Spleen (tissue), 11 donors: ENCODE measurements around the gene PPP3CA. TPM values are rescaled to one million over a fixed set of nuclear protein-coding genes. Genes with fewer than 3 reads are reported as not detected.

Source experiments
- DNase-seq: peaks from one replicate; pipeline ENCODE4 v3.0.0-alpha.2; 2020
- H3K27ac ChIP-seq, 8 donors: fragments of 200-600 bp; sonication (generic) in 7 of 8; 1 replicate in 4 of 8; 2 replicates in 4 of 8; pipeline versions ENCODE4 v1.5.0 to v1.8.0; 2016 to 2021; ENCODE audit warnings: inconsistent platforms in 4 of 8, mild to moderate bottlenecking in 4 of 8, moderate library complexity in 1 of 8
- H3K27me3 ChIP-seq, 7 donors: fragments of 200-600 bp; sonication (generic) in 6 of 7; replicated peaks in 1 of 7; 1 replicate in 4 of 7; 2 replicates in 3 of 7; pipeline versions ENCODE4 v1.5.0 to v1.8.0; 2016 to 2021; ENCODE audit warnings: inconsistent platforms in 3 of 7, mild to moderate bottlenecking in 1 of 7
- H3K36me3 ChIP-seq, 6 donors: fragments of 200-600 bp; sonication (generic) in 5 of 6; 1 replicate in 4 of 6; 2 replicates in 2 of 6; pipeline versions ENCODE4 v1.5.0 to v1.8.0; 2016 to 2021; ENCODE audit warnings: inconsistent platforms in 2 of 6
- H3K4me1 ChIP-seq, 6 donors: fragments of 200-600 bp; sonication (generic) in 5 of 6; 1 replicate in 3 of 6; 2 replicates in 3 of 6; pipeline versions ENCODE4 v1.5.0 to v1.8.0; 2016 to 2021; ENCODE audit warnings: inconsistent platforms in 3 of 6
- H3K4me3 ChIP-seq, 8 donors: fragments of 200-600 bp; sonication (generic) in 7 of 8; 1 replicate in 4 of 8; 2 replicates in 4 of 8; pipeline versions ENCODE4 v1.5.0 to v1.8.0; 2016 to 2021; ENCODE audit warnings: inconsistent platforms in 4 of 8, mild to moderate bottlenecking in 4 of 8, moderate library complexity in 2 of 8
- H3K9me3 ChIP-seq, 8 donors: fragments of 200-600 bp; sonication (generic) in 7 of 8; 1 replicate in 4 of 8; 2 replicates in 4 of 8; pipeline versions ENCODE4 v1.5.0 to v1.8.0; 2016 to 2021; ENCODE audit warnings: inconsistent platforms in 4 of 8
- POLR2A ChIP-seq, 3 donors: fragments of 450-650 bp; IDR thresholded peaks; one replicate each; pipeline ENCODE4 v1.5.1; 2017; ENCODE audit warnings: antibody characterized with exemption in 3 of 3, mild to moderate bottlenecking in 1 of 3
- POLR2AphosphoS5 ChIP-seq, 3 donors: sonication (generic); formaldehyde crosslinking; IDR thresholded peaks; one replicate each; pipeline ENCODE4 v1.5.1; 2017; ENCODE audit warnings: antibody characterized with exemption in 3 of 3
- WGBS, 5 donors: extraction: QIAGEN DNeasy Blood & Tissue Kit in 3 of 5; methylation state at CpG; one replicate each; pipeline versions ENCODE4 v1.1.5 to v1.1.7; 2013 to 2018; 5-methylcytosine and 5-hydroxymethylcytosine counted together
- intact Hi-C: fragments of 100-400 bp; cut with DNase I; formaldehyde crosslinking; loops from one replicate; pipeline ENCODE4 v1.15.0; 2023; ENCODE audit warnings: low total_unique reads
- polyA plus RNA-seq, 3 donors: library from polyadenylated mRNA; stranded (reverse); fragments of 200-250 nt; gene quantifications; one replicate each; pipeline ENCODE4 v1.2.1, GENCODE V29; 2013
- total RNA-seq, 7 donors: library from RNA; depleted of rRNA in 3 of 7; stranded (reverse); fragments of >200 nt in 3 of 7; fragmentation: NEBNext Ultra II Directional in 4 of 7; extraction: Animal tissue kit (Norgen Biotek cat#: 25700) in 4 of 7; gene quantifications; one replicate each; pipeline versions ENCODE4 v1.1.0 to v1.2.1, GENCODE V29; 2016 to 2021
- TF ChIP-seq, protein P1 (sequence below), 11 experiments: fragments of 200-600 bp in 7 of 11; fragments of 450-650 bp in 4 of 11; sonication (generic) in 4 of 11; IDR thresholded peaks in 8 of 11; conservative IDR thresholded peaks in 3 of 11; 1 replicate in 7 of 11; 2 replicates in 4 of 11; pipeline versions ENCODE4 v1.4.0 to v1.8.0; 2016 to 2021; ENCODE audit warnings: antibody characterized with exemption in 11 of 11, inconsistent platforms in 4 of 11, mild to moderate bottlenecking in 1 of 11
- donor health status: healthy with polysubstance abuse.
- donor health status: DM: no; HTN: no; CAD: no; lungs with moderate emphysema.
- donor health status: DM: no; HTN: no; CAD: no.
- donor health status: Bipolar disorder and iron deficiency.
- donor health status: healthy.
- donor health status: DM: no; HTN: no; CAD: no.
- donor health status: DM: yes; HTN: yes; CAD: no.

PPP3CA gene
- total and polyA plus RNA-seq, 10 donors, result 15.5 to 50.0 (median 39.6) TPM

DNA sequence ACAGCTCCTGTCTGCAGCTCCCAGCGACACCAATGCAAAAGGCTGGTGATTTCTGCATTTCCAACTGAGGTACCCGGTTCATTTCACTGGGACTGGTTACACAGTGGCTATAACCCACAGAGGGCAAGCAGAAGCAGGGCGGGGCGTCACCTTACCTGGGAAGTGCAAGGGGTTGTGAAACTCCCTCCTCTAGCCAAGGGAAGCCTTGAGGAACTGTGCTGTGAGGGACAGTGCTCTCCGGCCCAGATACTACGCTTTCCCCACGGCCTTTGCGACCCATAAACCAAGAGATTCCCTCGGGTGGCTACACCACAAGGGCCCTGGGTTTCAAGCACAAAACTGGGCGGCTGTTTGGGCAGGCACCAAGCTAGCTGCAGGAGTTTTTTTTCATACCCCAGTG lies 218.9 kb downstream of the PPP3CA start:
- WGBS, 5 donors, result 86 to 96% (median 91%) methylated on average over 5 to 10 of the region's 10 CpGs
- H3K4me3 ChIP-seq, result no peak overlapping the region
- no peak for DNase-seq
- H3K9me3 ChIP-seq, result peaks cover 0 to 8% (median under 1%) of the 10 kb centered on the region in 8 donors
- peaks cover 0 to 43% (median 20%) of the 10 kb centered on the region in 6 donors for H3K4me1 ChIP-seq
- no peaks in the 10 kb centered on the region for H3K27me3 ChIP-seq
- H3K27ac ChIP-seq, result no peak overlapping the region
- TF ChIP-seq POLR2A (IDR thresholded peaks at IDR 0.05), result no peak
- TF ChIP-seq, protein P1, sequence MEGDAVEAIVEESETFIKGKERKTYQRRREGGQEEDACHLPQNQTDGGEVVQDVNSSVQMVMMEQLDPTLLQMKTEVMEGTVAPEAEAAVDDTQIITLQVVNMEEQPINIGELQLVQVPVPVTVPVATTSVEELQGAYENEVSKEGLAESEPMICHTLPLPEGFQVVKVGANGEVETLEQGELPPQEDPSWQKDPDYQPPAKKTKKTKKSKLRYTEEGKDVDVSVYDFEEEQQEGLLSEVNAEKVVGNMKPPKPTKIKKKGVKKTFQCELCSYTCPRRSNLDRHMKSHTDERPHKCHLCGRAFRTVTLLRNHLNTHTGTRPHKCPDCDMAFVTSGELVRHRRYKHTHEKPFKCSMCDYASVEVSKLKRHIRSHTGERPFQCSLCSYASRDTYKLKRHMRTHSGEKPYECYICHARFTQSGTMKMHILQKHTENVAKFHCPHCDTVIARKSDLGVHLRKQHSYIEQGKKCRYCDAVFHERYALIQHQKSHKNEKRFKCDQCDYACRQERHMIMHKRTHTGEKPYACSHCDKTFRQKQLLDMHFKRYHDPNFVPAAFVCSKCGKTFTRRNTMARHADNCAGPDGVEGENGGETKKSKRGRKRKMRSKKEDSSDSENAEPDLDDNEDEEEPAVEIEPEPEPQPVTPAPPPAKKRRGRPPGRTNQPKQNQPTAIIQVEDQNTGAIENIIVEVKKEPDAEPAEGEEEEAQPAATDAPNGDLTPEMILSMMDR (IDR thresholded peaks at IDR 0.05 in 8 of 11, conservative IDR thresholded peaks at IDR 0.05 in 3 of 11), result no peak
- no peak for TF ChIP-seq POLR2AphosphoS5 (IDR thresholded peaks at IDR 0.05)
- intact Hi-C loops, result no loop called here
- no peaks in the 10 kb centered on the region for H3K36me3 ChIP-seq

DNA sequence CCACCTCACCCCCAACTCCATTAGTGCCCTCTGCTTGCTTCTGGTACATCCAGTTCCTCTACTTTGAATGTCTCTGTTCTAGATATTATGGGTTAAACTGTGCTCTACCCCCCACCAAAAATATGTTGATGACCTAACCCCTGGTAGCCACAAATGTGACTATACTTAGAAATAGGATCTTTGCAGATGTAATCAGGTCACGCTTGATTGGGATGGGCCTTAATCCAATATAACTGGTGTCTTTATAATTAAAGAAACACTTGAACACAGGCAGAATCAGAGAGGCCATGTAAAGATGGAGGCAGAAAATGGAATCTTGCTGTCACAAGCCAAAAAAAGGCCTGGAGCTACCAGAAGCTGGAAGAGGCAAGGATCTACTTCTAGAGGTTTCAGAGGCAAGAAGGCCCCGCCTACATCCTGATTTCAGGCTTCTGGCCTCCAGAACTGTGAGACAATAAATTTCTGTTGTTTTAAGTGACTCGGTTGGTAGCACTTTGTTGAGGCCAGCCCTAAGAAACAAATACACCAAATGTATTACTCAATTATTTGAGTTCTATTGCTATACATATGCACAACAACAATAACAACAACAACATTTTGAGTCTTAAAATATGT lies 220.0 kb downstream of the PPP3CA start:
- no peaks in the 10 kb centered on the region for H3K36me3 ChIP-seq
- no peaks in the 10 kb centered on the region for H3K27me3 ChIP-seq
- peak overlapping the region in 2 of 8 donors; percentile 27 to 31 for H3K27ac ChIP-seq
- H3K4me3 ChIP-seq, result no peak overlapping the region
- no peak for TF ChIP-seq POLR2A (IDR thresholded peaks at IDR 0.05)
- no peak for TF ChIP-seq POLR2AphosphoS5 (IDR thresholded peaks at IDR 0.05)
- TF ChIP-seq, protein P1 (IDR thresholded peaks at IDR 0.05 in 8 of 11, conservative IDR thresholded peaks at IDR 0.05 in 3 of 11), result no peak
- peaks cover 0 to 5% (median 0%) of the 10 kb centered on the region in 8 donors for H3K9me3 ChIP-seq
- intact Hi-C loops, result no loop called here
- no peak for DNase-seq
- H3K4me1 ChIP-seq, result peaks cover 0 to 43% (median 20%) of the 10 kb centered on the region in 6 donors
- 68 to 91% (median 79%) methylated on average over 3 of the region's 3 CpGs for WGBS, 5 donors

DNA sequence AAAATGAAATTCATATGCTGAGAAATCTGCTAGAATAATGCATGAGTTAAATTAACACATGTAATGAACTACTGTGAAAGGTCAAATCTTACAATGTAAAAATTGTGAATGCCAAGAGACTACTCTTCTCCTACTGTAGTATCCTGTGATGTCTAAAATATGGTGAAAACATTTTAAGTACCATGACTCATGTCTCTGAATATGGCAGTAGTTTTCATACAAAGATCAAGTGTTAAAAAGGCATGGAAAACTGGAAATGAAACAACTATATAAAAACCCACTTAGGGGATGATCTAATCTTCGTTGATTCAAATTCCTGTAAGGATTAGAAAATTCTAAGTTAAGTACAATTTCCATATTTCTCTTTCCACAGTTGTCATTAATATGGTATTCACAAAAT lies 221.3 kb downstream of the PPP3CA start:
- intact Hi-C loops, result no loop called here
- H3K4me1 ChIP-seq, result peaks cover 0 to 43% (median 20%) of the 10 kb centered on the region in 6 donors
- H3K9me3 ChIP-seq, result peaks cover 0 to 5% (median 0%) of the 10 kb centered on the region in 8 donors
- H3K4me3 ChIP-seq, result no peak overlapping the region
- no peak overlapping the region for H3K27ac ChIP-seq
- DNase-seq, result no peak
- H3K36me3 ChIP-seq, result no peaks in the 10 kb centered on the region
- TF ChIP-seq POLR2A (IDR thresholded peaks at IDR 0.05) (no peak), POLR2AphosphoS5 (IDR thresholded peaks at IDR 0.05) (no peak)
- TF ChIP-seq, protein P1 (IDR thresholded peaks at IDR 0.05 in 8 of 11, conservative IDR thresholded peaks at IDR 0.05 in 3 of 11), result no peak
- 57 to 81% (median 79%) methylated on average over 1 of the region's 1 CpG for WGBS, 5 donors
- no peaks in the 10 kb centered on the region for H3K27me3 ChIP-seq

DNA sequence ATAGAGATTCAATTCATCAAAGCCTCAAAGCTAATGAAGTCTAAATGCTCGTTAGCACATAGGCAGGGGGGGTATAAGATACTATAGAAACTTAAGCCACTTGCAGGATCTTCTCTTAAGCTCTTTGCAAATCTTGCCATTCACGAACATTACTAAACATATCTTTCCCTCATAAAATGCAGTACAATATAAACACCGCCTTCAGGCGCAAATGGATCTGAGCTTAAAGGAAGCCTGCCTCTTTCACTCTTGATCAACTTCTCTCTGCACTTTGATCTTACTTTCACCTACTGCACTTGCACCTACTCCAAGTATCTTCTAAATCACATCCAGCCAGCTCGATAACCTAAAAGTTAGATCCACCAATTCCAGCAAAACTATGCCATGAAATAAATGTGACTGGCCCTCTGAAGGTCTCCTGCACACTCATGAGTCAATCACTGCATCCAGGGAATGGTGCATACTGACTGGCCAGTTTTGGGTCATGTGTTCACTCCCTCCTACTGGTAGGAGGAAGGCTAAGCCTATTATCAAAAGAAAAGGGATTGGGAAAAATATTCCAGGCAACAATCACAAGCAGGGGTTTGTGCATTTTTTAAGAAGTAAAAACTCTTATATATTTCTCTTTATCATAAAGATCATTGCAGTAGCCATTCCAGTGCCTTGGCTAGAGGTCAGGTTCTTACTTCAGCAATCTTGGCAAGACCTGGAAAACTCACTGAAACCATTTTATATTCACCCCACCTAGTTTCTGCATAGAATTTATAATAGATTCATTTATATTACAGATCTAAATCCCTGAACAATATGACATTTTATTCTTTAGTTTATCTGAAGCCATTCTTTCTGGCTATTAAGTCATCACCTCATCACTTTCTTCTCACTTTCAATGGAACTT lies 222.0 kb downstream of the PPP3CA start:
- Histone ChIP-seq H3K27me3 (no peaks in the 10 kb centered on the region), H3K4me3 (no peak overlapping the region), H3K36me3 (no peaks in the 10 kb centered on the region), H3K4me1 (peaks cover 0 to 43% (median 20%) of the 10 kb centered on the region in 6 donors), H3K27ac (no peak overlapping the region), H3K9me3 (no peaks in the 10 kb centered on the region)
- intact Hi-C loops, result no loop called here
- TF ChIP-seq, protein P1 (IDR thresholded peaks at IDR 0.05 in 8 of 11, conservative IDR thresholded peaks at IDR 0.05 in 3 of 11), result no peak
- TF ChIP-seq POLR2A (IDR thresholded peaks at IDR 0.05) (no peak), POLR2AphosphoS5 (IDR thresholded peaks at IDR 0.05) (no peak)
- no peak for DNase-seq
- 83 to 92% (median 92%) methylated on average over 5 of the region's 5 CpGs for WGBS, 5 donors
